VCaP (cell line): Measurements from ENCODE around the gene ADIPOR2.

Experiments
- H3K27ac ChIP-seq: fragments of 450-650 bp; 2 replicates; pipeline ENCODE4 v1.5.1; 2017
- CTCF ChIP-seq: fragments of 450-650 bp; conservative IDR thresholded peaks from 2 replicates; pipeline ENCODE4 v1.5.1; 2017; ENCODE audit warnings: mild to moderate bottlenecking, moderate library complexity

Gene ADIPOR2

GRCh38 chr12:1749019-1749418 is 58.1 kb downstream of the ADIPOR2 start:
- H3K27ac ChIP-seq = no peak overlapping the region
- TF ChIP-seq CTCF = no peak

DNA sequence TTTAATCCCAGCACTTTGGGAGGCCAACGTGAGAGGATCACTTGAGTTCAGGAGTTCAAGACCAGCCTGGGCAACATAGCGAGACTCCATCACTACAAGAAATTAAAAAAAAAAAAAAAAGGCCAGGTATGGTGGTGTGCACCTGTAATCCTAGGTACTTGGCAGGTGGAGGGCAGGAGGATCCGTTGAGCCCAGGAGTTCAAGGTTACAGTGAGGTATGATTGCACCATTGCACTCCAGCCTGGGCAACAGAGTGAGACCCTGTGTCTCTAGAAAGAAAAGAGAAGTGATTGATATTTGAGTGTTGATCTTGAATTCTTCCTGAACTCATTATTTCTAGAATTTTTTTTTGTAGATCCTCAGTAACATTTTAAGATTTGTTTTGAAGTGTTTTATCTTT is 59.4 kb downstream of the ADIPOR2 start:
- TF ChIP-seq CTCF = no peak
- H3K27ac ChIP-seq = no peak overlapping the region

DNA sequence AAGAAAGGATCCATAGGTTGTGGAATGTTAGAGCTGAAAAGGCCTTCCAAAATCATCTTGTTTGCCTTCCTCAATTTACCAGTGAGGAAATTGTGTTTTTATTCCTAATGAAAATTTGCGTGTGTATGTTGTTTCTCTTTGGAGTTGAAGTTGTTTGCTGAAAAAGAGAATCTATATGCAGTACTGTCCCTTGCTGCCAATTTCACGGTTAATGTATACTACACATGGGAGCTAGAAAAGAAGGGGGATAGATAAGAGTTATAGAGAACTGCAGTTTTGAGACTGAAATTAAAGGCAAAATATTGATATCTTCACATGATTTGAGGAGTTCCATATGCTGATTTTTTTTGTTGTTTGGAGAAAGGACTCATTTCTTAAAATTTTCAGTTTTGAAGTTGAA is 67.5 kb downstream of the ADIPOR2 start:
- no peak for TF ChIP-seq CTCF
- H3K27ac ChIP-seq = no peak overlapping the region

DNA sequence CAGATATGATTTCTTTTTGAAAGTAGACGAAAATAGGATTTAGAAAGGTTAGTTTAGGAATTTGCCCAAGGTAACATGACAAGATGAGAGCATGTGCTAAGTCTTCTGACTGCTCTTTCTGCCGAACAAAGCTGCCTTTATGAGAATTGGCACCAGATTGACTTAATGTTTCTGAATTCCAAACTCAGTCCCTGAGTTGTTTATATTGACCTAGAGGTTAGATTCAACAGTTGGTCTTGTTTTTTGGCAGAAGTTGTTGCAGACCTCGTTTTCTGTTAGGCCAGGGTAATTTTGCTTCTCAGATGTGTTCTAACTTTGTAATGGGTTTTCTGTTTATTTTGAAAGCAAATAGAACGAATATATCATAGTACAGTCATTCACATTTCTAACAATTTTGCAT is 68.0 kb downstream of the ADIPOR2 start:
- no peak for TF ChIP-seq CTCF
- H3K27ac ChIP-seq = no peak overlapping the region

- no peak overlapping the region for H3K27ac ChIP-seq
- no peak for TF ChIP-seq CTCF
Observed at GRCh38 chr12:1760566-1761382, 69.9 kb downstream of the ADIPOR2 start.

DNA sequence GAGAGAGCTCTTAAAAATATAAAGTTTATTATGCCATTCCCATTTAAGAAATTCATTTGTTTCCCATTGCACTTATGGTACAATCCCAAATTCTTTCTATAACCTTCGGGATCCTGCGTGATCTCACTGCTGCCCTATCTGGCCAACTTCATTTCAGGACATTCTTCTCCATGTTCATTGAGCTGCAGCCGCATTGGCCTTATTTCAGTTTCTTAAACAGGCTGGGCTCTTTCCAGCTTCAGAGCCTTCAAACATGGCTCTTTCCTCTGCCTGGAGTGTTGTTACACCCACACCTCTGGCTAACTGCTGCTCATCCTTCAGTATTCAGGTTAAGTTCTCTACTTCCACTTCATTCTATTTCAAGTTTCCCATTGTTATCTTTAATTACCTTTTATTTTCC is 71.0 kb downstream of the ADIPOR2 start:
- H3K27ac ChIP-seq = no peak overlapping the region
- no peak for TF ChIP-seq CTCF

DNA sequence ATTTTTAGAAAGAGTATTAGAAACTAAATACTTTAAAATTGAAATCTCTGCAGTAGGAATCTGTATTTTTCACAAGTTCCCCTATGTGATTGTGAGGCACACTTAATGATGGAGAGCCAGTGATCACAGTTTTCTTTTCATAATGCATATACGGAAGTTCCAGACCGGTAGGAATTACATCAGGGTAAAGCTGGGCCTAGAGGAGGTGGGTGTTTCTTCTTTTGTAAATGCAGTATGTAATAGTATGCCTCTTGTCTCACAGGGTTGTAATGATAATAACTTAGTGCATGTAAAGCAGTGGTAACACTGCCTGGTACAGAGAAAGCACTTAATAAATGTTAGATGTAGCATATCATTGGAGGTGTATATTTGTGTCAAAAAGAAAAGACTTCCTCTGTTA is 72.3 kb downstream of the ADIPOR2 start:
- H3K27ac ChIP-seq = no peak overlapping the region
- TF ChIP-seq CTCF = no peak
